ENCODE results near the gene SP1. TPM values are rescaled to one million over a fixed set of nuclear protein-coding genes. Genes with fewer than 3 reads are reported as not detected.
"Not testable (repeated sequence)": the region's sequence is repeated elsewhere in the genome, so short reads cannot be mapped to it uniquely, and the experiment has no call there.

The SP1 gene
- total RNA-seq, 2 experiments from 2014 or later: 72.2 to 76.5 TPM

- no peaks in the 10 kb centered on the region for H3K4me1 Mint-ChIP-seq (ENCODE audit: low read depth)
- H3K27me3 Mint-ChIP-seq (ENCODE audit: low read depth): no peaks in the 10 kb centered on the region
- no peaks in the 10 kb centered on the region for H3K9me3 Mint-ChIP-seq (ENCODE audit: insufficient read depth)
- CTCF ChIA-PET: interaction anchor here (0.9 to 2.3 kb wide), 4 partner anchors 46 to 107 kb away, joined by 3 to 16 read pairs (median 4); partner anchors contain the start of gene AAAS
- H3K4me3 Mint-ChIP-seq: no peak overlapping the region
- no peak overlapping the region for H3K27ac Mint-ChIP-seq
- ATAC-seq (no peak), DNase-seq (no peak)
- no peaks in the 10 kb centered on the region for H3K36me3 Mint-ChIP-seq (ENCODE audit: low read depth)
- POLR2A ChIA-PET: interaction anchor here (1.5 kb wide), 1 partner anchor 48 kb away, joined by 4 read pairs; the partner anchor contains the start of gene SP1
Observed at GRCh38 chr12:53427905-53428594, 48.1 kb downstream of the SP1 start.

- ATAC-seq (no peak), DNase-seq (no peak)
- H3K4me3 Mint-ChIP-seq: no peak overlapping the region
- CTCF ChIA-PET: interaction anchor here (1.4 to 2.3 kb wide), 2 partner anchors 76 to 108 kb away, joined by 4 to 16 read pairs; partner anchors contain the start of gene AAAS
- no peaks in the 10 kb centered on the region for H3K4me1 Mint-ChIP-seq (ENCODE audit: low read depth)
- no peaks in the 10 kb centered on the region for H3K36me3 Mint-ChIP-seq (ENCODE audit: low read depth)
- no peaks in the 10 kb centered on the region for H3K27me3 Mint-ChIP-seq (ENCODE audit: low read depth)
- POLR2A ChIA-PET: interaction anchor here (1.5 kb wide), 1 partner anchor 49 kb away, joined by 4 read pairs; the partner anchor contains the start of gene SP1
- H3K9me3 Mint-ChIP-seq (ENCODE audit: insufficient read depth): no peaks in the 10 kb centered on the region
- H3K27ac Mint-ChIP-seq: no peak overlapping the region
Observed at GRCh38 chr12:53428741-53429140, 48.8 kb downstream of the SP1 start.

- no peak overlapping the region for H3K27ac Mint-ChIP-seq
- H3K27me3 Mint-ChIP-seq (ENCODE audit: low read depth): no peaks in the 10 kb centered on the region
- H3K36me3 Mint-ChIP-seq (ENCODE audit: low read depth): no peaks in the 10 kb centered on the region
- no peaks in the 10 kb centered on the region for H3K4me1 Mint-ChIP-seq (ENCODE audit: low read depth)
- CTCF ChIA-PET: interaction anchor here (1.2 to 4.4 kb wide), 3 partner anchors 9 to 109 kb away, joined by 4 to 18 read pairs (median 13); partner anchors contain the start of gene AAAS
- ATAC-seq (no peak), DNase-seq (no peak)
- H3K4me3 Mint-ChIP-seq: no peak overlapping the region
- POLR2A ChIA-PET: no interaction called here
- H3K9me3 Mint-ChIP-seq (ENCODE audit: insufficient read depth): no peaks in the 10 kb centered on the region
Observed at GRCh38 chr12:53430116-53430515, 50.1 kb downstream of the SP1 start.

- POLR2A ChIA-PET: interaction anchor here (1.2 kb wide), 1 partner anchor 10 kb away, joined by 3 read pairs; no protein-coding TSS in a partner anchor
- Mint-ChIP-seq H3K27me3 (ENCODE audit: low read depth) (no peaks in the 10 kb centered on the region), H3K4me3 (no peak overlapping the region), H3K9me3 (ENCODE audit: insufficient read depth) (no peaks in the 10 kb centered on the region), H3K36me3 (ENCODE audit: low read depth) (no peaks in the 10 kb centered on the region), H3K4me1 (ENCODE audit: low read depth) (no peaks in the 10 kb centered on the region), H3K27ac (no peak overlapping the region)
- CTCF ChIA-PET: interaction anchor here (1.2 to 4.4 kb wide), 3 partner anchors 10 to 110 kb away, joined by 4 to 18 read pairs (median 13); partner anchors contain the start of gene AAAS
- ATAC-seq: no peak
- DNase-seq: no peak
Observed at GRCh38 chr12:53431187-53431586, 51.2 kb downstream of the SP1 start.

GRCh38 chr12:53435326-53435725 is 55.4 kb downstream of the SP1 start:
- H3K4me3 Mint-ChIP-seq; H3K27me3 Mint-ChIP-seq (ENCODE audit: low read depth); ATAC-seq; H3K4me1 Mint-ChIP-seq (ENCODE audit: low read depth); H3K36me3 Mint-ChIP-seq (ENCODE audit: low read depth); POLR2A ChIA-PET; DNase-seq; H3K27ac Mint-ChIP-seq; H3K9me3 Mint-ChIP-seq (ENCODE audit: insufficient read depth); CTCF ChIA-PET: not testable (repeated sequence)

GRCh38 chr12:53439582-53439981 is 59.6 kb downstream of the SP1 start:
- Mint-ChIP-seq H3K27ac (peak overlapping the region; percentile 22), H3K36me3 (ENCODE audit: low read depth) (peaks cover 22% of the 10 kb centered on the region), H3K4me1 (ENCODE audit: low read depth) (peaks cover 23% of the 10 kb centered on the region)
- not testable (repeated sequence) for H3K4me3 Mint-ChIP-seq; DNase-seq; ATAC-seq; H3K9me3 Mint-ChIP-seq (ENCODE audit: insufficient read depth); H3K27me3 Mint-ChIP-seq (ENCODE audit: low read depth)
- ChIA-PET CTCF (interaction anchor here (0.9 to 2.5 kb wide), 6 partner anchors 14 to 118 kb away, joined by 3 to 6 read pairs (median 4); partner anchors contain the start of gene AAAS), POLR2A (interaction anchor here (1.9 kb wide), 1 partner anchor 87 kb away, joined by 4 read pairs; no protein-coding TSS in a partner anchor)

- Mint-ChIP-seq H3K36me3 (ENCODE audit: low read depth) (peaks cover 38% of the 10 kb centered on the region), H3K9me3 (ENCODE audit: insufficient read depth) (no peaks in the 10 kb centered on the region), H3K4me3 (peak within 1 kb of the TSS; percentile 97), H3K27me3 (ENCODE audit: low read depth) (no peaks in the 10 kb centered on the region), H3K27ac (peak within 1 kb of the TSS; percentile 95), H3K4me1 (ENCODE audit: low read depth) (peaks cover 39% of the 10 kb centered on the region)
- ChIA-PET POLR2A (interaction anchor here (0.7 to 1.9 kb wide), 10 partner anchors 10 to 393 kb away, joined by 3 to 5 read pairs (median 3); partner anchors contain the start of gene MAP3K12), CTCF (interaction anchor here (1.0 to 2.5 kb wide), 7 partner anchors 16 to 767 kb away, joined by 3 to 11 read pairs (median 5); partner anchors contain the start of gene AAAS)
- DNase-seq (peak; percentile 100), ATAC-seq (peak; percentile 100)
Observed at GRCh38 chr12:53441040-53441833, 61.3 kb downstream of the SP1 start, which contains the start of gene PRR13. TSS of gene PRR13 (plus strand) at chr12:53441734. CDS start at chr12:53442715, 981 bp downstream.

- H3K27ac Mint-ChIP-seq: no peak overlapping the region
- POLR2A ChIA-PET: no interaction called here
Observed at GRCh38 chr12:53443955-53444354, 64.0 kb downstream of the SP1 start.

GRCh38 chr12:53444593-53445325 is 64.8 kb downstream of the SP1 start:
- CTCF ChIA-PET: interaction anchor here (0.6 to 0.8 kb wide), 3 partner anchors 23 to 121 kb away, joined by 3 to 4 read pairs (median 3); no protein-coding TSS in a partner anchor
- peaks cover 56% of the 10 kb centered on the region for H3K36me3 Mint-ChIP-seq (ENCODE audit: low read depth)
- not testable (repeated sequence) for ATAC-seq

More at GRCh38 chr12:53443955-53444354, 64.0 kb downstream of the SP1 start:
- H3K36me3 Mint-ChIP-seq (ENCODE audit: low read depth): peaks cover 56% of the 10 kb centered on the region
- peak overlapping the region; percentile 97 for H3K4me3 Mint-ChIP-seq
- H3K4me1 Mint-ChIP-seq (ENCODE audit: low read depth): peaks cover 42% of the 10 kb centered on the region
- CTCF ChIA-PET: interaction anchor here (0.6 kb wide), 1 partner anchor 115 kb away, joined by 3 read pairs; no protein-coding TSS in a partner anchor
- DNase-seq (no peak), ATAC-seq (no peak)
- no peaks in the 10 kb centered on the region for H3K9me3 Mint-ChIP-seq (ENCODE audit: insufficient read depth)
- no peaks in the 10 kb centered on the region for H3K27me3 Mint-ChIP-seq (ENCODE audit: low read depth)

GRCh38 chr12:53450936-53451335 is 71.0 kb downstream of the SP1 start:
- Mint-ChIP-seq H3K4me1 (ENCODE audit: low read depth) (peaks cover 38% of the 10 kb centered on the region), H3K36me3 (ENCODE audit: low read depth) (peaks cover 59% of the 10 kb centered on the region), H3K27ac (no peak overlapping the region), H3K9me3 (ENCODE audit: insufficient read depth) (no peaks in the 10 kb centered on the region), H3K27me3 (ENCODE audit: low read depth) (no peaks in the 10 kb centered on the region), H3K4me3 (no peak overlapping the region)
- ChIA-PET CTCF (interaction anchor here (0.7 to 1.9 kb wide), 7 partner anchors 30 to 183 kb away, joined by 3 to 7 read pairs (median 4); partner anchors contain the start of genes ESPL1 and TARBP2), POLR2A (no interaction called here)
- DNase-seq (no peak), ATAC-seq (no peak)

More at GRCh38 chr12:53444593-53445325, 64.8 kb downstream of the SP1 start:
- not testable (repeated sequence) for H3K27me3 Mint-ChIP-seq (ENCODE audit: low read depth); H3K27ac Mint-ChIP-seq; DNase-seq; H3K9me3 Mint-ChIP-seq (ENCODE audit: insufficient read depth); H3K4me3 Mint-ChIP-seq
- H3K4me1 Mint-ChIP-seq (ENCODE audit: low read depth): peaks cover 39% of the 10 kb centered on the region
- POLR2A ChIA-PET: interaction anchor here (0.5 kb wide), 1 partner anchor 406 kb away, joined by 3 read pairs; no protein-coding TSS in a partner anchor

All from activated CD8-positive, alpha-beta T cell treated with anti-CD3 and anti-CD28 coated beads, Interleukin-2, amount 10 ng/mL, durations not matched to agents 7 days and 5 days (primary cell).